HepG2 (cell line): ENCODE results near the gene CLPTM1. TPM values are rescaled to one million over a fixed set of nuclear protein-coding genes. Genes with fewer than 3 reads are reported as not detected.

Experiments
- AHR ChIP-seq: IDR thresholded peaks from 2 replicates; pipeline ENCODE4 v1.6.1; 2018; ENCODE audit warnings: missing genetic modification reagents, missing compliant biosample characterization
- CBX2 ChIP-seq, 2 experiments: fragments of 200-600 bp in 1 of 2; sonication (generic); formaldehyde crosslinking in 1 of 2; IDR thresholded peaks; 2 replicates each; pipeline versions ENCODE4 v1.7.0 to v1.8.1; 2018 to 2022; ENCODE audit warnings: low read depth in 2 of 2, low read length in 1 of 2, mild to moderate bottlenecking in 1 of 2, missing genetic modification reagents in 1 of 2
- GABPB1 ChIP-seq: IDR thresholded peaks from 2 replicates; pipeline ENCODE4 v1.6.1; 2016; ENCODE audit warnings: mild to moderate bottlenecking, missing genetic modification reagents, moderate library complexity, missing compliant biosample characterization
- GZF1 ChIP-seq: sonication (generic); formaldehyde crosslinking; IDR thresholded peaks from 2 replicates; pipeline ENCODE4 v1.5.1; 2020; ENCODE audit warnings: mild to moderate bottlenecking, missing genetic modification reagents
- HCFC1 ChIP-seq: fragments of 150-350 bp; IDR thresholded peaks from 2 replicates; pipeline ENCODE4 v1.6.1; 2014; ENCODE audit warnings: low read depth, low read length
- HNRNPUL1 ChIP-seq: fragments of 200-400 bp; formaldehyde crosslinking; IDR thresholded peaks from 2 replicates; pipeline ENCODE4 v1.6.1; 2017; ENCODE audit warnings: low read depth, mild to moderate bottlenecking, low read length, moderate library complexity
- HOXA3 ChIP-seq: sonication (generic); formaldehyde crosslinking; IDR thresholded peaks from 2 replicates; pipeline ENCODE4 v1.5.0; 2020; ENCODE audit warnings: missing genetic modification reagents
- KLF16 ChIP-seq, 2 experiments: sonication (generic) in 1 of 2; formaldehyde crosslinking in 1 of 2; IDR thresholded peaks; 2 replicates each; pipeline versions ENCODE4 v1.6.1 to v1.8.0; 2016 to 2023; ENCODE audit warnings: missing genetic modification reagents in 2 of 2, missing compliant biosample characterization in 1 of 2
- MEIS1 ChIP-seq: sonication (generic); formaldehyde crosslinking; IDR thresholded peaks from 2 replicates; pipeline ENCODE4 v1.9.0; 2021; ENCODE audit warnings: mild to moderate bottlenecking, missing genetic modification reagents, moderate library complexity, borderline replicate concordance
- NR0B2 ChIP-seq: sonication (generic); formaldehyde crosslinking; IDR thresholded peaks from 2 replicates; pipeline ENCODE4 v1.4.0; 2020; ENCODE audit warnings: mild to moderate bottlenecking, missing genetic modification reagents
- PRDM10 ChIP-seq: sonication (generic); formaldehyde crosslinking; IDR thresholded peaks from 2 replicates; pipeline ENCODE4 v1.4.0; 2020; ENCODE audit warnings: low read depth, missing genetic modification reagents
- TAF15 ChIP-seq: fragments of 200-400 bp; formaldehyde crosslinking; IDR thresholded peaks from one replicate; pipeline ENCODE4 v1.6.1; 2018; ENCODE audit warnings: mild to moderate bottlenecking, low read depth, low read length; ENCODE audit not compliant: poor library complexity, severe bottlenecking
- TCF7 ChIP-seq: sonication (generic); IDR thresholded peaks from 2 replicates; pipeline ENCODE4 v1.6.1; 2016; ENCODE audit warnings: antibody characterized with exemption, low read depth
- THAP8 ChIP-seq: sonication (generic); formaldehyde crosslinking; IDR thresholded peaks from 2 replicates; pipeline ENCODE4 v1.5.1; 2020; ENCODE audit warnings: missing genetic modification reagents, mild to moderate bottlenecking, borderline replicate concordance
- XRCC5 ChIP-seq: fragments of 200-400 bp; formaldehyde crosslinking; optimal IDR thresholded peaks from 2 replicates; pipeline ENCODE3; 2017; ENCODE audit warnings: mild to moderate bottlenecking, low read length
- ZFYVE20 ChIP-seq: sonication (generic); formaldehyde crosslinking; IDR thresholded peaks from 2 replicates; pipeline ENCODE4 v1.8.0; 2023; ENCODE audit warnings: low read depth, mild to moderate bottlenecking, moderate library complexity, missing genetic modification reagents, borderline replicate concordance
- ZNF10 ChIP-seq: sonication (generic); formaldehyde crosslinking; IDR thresholded peaks from 2 replicates; pipeline ENCODE4 v1.4.0; 2020; ENCODE audit warnings: mild to moderate bottlenecking, low read depth, missing genetic modification reagents, borderline replicate concordance
- ZNF264 ChIP-seq: sonication (generic); formaldehyde crosslinking; IDR thresholded peaks from 2 replicates; pipeline ENCODE4 v1.4.0; 2020; ENCODE audit warnings: missing genetic modification reagents
- ZNF274 ChIP-seq: sonication (generic); formaldehyde crosslinking; IDR thresholded peaks from 2 replicates; pipeline ENCODE4 v1.5.1; 2020; ENCODE audit warnings: mild to moderate bottlenecking, missing genetic modification reagents
- ZNF503 ChIP-seq: sonication (generic); formaldehyde crosslinking; IDR thresholded peaks from 2 replicates; pipeline ENCODE4 v1.4.0; 2020; ENCODE audit warnings: missing genetic modification reagents
- ZNF784 ChIP-seq: sonication (generic); formaldehyde crosslinking; IDR thresholded peaks from 2 replicates; pipeline ENCODE4 v1.5.1; 2020; ENCODE audit warnings: missing genetic modification reagents, mild to moderate bottlenecking, borderline replicate concordance
- polyA plus RNA-seq, 8 experiments: library from polyadenylated mRNA; depleted of rRNA in 3 of 8; stranded (reverse) in 7 of 8; unstranded in 1 of 8; fragments of >200 nt; fragmentation: Illumina TruSeq in 4 of 8; extraction: Trizol in 4 of 8; gene quantifications; 2 replicates each; pipeline versions ENCODE4 v1.2.1 to v1.2.3, GENCODE V29; 2011 to 2016; ENCODE audit warnings: low read depth in 4 of 8, missing spikeins in 1 of 8, mixed read lengths in 1 of 8; ENCODE audit not compliant: insufficient read depth in 1 of 8
- total RNA-seq, 5 experiments: library from RNA; depleted of rRNA; stranded (reverse); fragments of >200 nt; fragmentation: Illumina TruSeq; extraction: Trizol; gene quantifications; 2 replicates each; pipeline ENCODE4 v1.2.3, GENCODE V29; 2016; ENCODE audit warnings: low read depth in 1 of 5

Gene CLPTM1
- total and polyA plus RNA-seq, 2 of the 13 experiments (the other 11 are each of a cell fraction or from before 2014, with no cell fraction given): 34.9 to 42.8 TPM

- TF ChIP-seq MEIS1 (CRISPR knock-in tag) (peak; percentile 93), XRCC5 (peak; percentile 71), TAF15 (no peak), ZNF274 (peak; percentile 77; the same call in 1 of the 2 replicates), ZNF264 (CRISPR knock-in tag) (peak; percentile 87), HNRNPUL1 (no peak), ZNF784 (peak; percentile 91), GABPB1 (CRISPR knock-in tag) (peak; percentile 87), CBX2 (IDR thresholded peaks at IDR 0.05; ENCODE audit: low read depth, low read length) (no peak), CBX2 (CRISPR knock-in tag; IDR thresholded peaks at IDR 0.05; ENCODE audit: low read depth) (no peak), KLF16 (CRISPR knock-in tag; IDR thresholded peaks at IDR 0.05) (peak in 1 of 2 experiments; percentile 97; a peak in 2 of 4 replicates), HCFC1 (no peak), GZF1 (no peak), NR0B2 (CRISPR knock-in tag) (peak; percentile 82), PRDM10 (peak; percentile 87), HOXA3 (CRISPR knock-in tag) (peak; percentile 98), THAP8 (no peak), AHR (CRISPR knock-in tag) (peak; percentile 68; the same call in 1 of the 2 replicates), ZNF503 (peak; percentile 88), TCF7 (peak; percentile 67), ZNF10 (CRISPR knock-in tag) (no peak), ZFYVE20 (CRISPR knock-in tag) (no peak)
These were observed 29.9 kb upstream of the CLPTM1 start (continued) for GRCh38 chr19:44925114-44925891.
